HG02973 (cell line): ENCODE results near the gene TCEA2.

Experiments
- ATAC-seq: cut with Tn5 transposase; IDR thresholded peaks from one replicate; pipeline ENCODE4 v1.9.1; 2021; ENCODE audit warnings: moderate library complexity; ENCODE audit not compliant: unreplicated experiment

Gene TCEA2

DNA sequence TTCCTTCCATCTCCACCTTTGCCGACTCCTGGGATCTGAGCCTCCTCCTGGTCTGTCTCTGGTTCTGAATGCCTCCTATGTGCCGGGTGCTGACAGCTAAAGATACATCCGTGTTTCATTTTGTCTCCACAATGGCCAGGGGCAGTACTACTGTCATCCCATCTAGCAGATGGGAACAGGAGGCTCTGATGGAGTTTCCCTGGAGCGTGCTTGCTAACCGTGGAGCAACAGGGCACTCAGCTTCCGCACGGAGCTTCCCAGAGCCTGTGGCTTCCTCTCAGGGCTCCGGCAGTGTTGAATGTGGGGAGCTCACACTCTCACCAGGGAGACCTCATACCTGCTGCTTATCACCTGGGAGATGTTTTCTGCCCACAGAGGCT, 56.3 kb downstream of the TCEA2 start:
- no peak for ATAC-seq

DNA sequence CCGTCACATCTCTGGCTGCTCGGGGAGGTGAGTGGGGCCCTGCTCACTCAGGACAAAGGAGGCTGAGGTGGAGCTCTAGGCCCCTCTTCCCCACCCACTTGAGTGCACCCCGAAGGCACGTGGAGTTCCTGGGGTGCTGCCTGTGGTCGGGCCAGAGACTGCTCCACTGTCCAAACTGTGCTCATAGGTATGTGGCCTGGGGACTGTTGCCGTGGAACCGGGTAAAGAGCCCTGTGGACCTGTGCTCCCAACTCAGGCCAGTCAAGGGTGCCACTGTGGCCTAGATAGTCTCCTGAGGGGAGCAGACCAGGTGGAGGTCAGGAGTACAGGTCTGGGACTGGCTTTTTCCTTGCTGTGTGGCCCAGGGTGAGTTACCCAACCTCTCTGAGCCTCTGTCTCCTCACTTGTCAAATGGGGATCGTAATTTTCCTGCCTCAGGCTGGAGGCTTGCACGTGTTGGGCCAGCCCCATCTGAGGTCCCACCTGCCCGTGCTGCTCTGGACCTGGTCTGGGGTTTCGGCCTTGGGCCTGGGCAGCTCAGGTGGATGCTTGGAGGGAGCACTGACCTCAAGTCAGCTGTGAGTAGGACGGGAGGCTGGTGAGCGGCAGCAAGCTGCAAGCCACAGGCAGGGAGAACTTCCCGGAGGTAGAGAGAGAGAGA, 56.8 kb downstream of the TCEA2 start:
- no peak for ATAC-seq

DNA sequence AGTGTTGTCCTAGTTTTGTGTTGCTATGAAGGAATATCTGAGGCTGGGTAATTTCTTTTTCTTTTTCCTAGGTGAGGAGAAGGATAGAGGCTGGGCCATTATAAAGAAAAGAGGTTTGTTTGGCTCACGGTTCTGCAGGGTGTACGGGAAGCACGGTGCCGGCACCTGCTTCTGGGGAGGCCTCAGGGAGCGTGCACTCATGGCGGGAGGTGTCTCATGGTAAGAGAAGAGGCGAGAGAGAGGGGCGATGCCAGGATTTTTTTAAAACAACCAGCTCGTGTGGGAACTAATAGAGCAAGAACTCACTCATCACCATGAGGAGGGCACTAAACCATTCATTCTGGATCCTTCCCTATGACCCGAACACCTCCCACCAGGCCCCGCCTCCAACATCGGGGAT, 58.6 kb downstream of the TCEA2 start:
- ATAC-seq = no peak
